Measurements from ENCODE around the gene SPATA46. TPM values are rescaled to one million over a fixed set of nuclear protein-coding genes. Genes with fewer than 3 reads are reported as not detected.

SPATA46 gene
- total and polyA plus RNA-seq, 2 experiments from 2014 or later, result not detected

DNA sequence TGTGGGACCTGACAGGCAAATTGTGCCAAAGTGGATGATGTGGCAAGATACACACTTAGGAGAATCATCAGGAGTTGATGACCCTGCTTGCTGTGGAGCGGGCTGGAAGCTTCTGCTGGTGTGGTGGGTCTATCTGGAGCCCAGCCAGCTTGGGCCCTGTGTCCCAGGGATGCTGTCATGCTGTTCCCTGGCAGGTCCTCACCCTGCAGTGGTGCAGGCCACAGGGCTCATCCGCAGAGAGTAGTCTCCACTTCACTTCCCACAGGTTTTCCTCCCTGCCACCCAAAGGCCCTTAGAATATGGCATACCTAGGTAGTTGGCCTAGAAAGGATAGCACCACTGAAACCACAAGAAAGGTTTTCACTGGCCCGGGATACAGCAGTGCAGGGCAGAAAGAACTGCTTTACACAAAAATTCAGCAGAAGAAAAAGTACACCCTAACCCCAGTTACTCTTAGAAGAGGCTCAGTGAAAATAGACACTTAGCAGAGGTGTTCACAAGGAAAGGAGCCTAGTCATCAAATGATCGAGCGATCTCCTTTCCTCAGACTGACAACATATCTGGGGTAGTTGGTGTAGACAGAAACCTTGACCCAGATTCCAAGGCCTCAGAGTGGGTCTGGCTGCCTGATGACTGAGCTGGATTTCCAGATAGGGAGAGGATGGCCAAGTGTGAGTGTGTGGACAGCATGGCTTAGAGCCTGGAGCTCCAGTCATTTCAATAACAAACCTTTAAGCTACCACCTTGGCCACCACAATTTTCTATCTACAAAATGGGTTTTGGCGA lies 3.6 kb upstream of the SPATA46 start:
- peaks cover 14% of the 10 kb centered on the region for H3K4me1 ChIP-seq (ENCODE audit: insufficient read depth)
- no peaks in the 10 kb centered on the region for H3K27me3 ChIP-seq
- H3K4me3 ChIP-seq, result no peak overlapping the region
- WGBS (ENCODE audit: low lambda C conversion rate, missing lambda C conversion rate), result 84% methylated on average over 6 of the region's 6 CpGs
- no peaks in the 10 kb centered on the region for H3K36me3 ChIP-seq (replicated peaks; ENCODE audit: insufficient read depth, low read depth)
- H3K9me2 ChIP-seq (replicated peaks; ENCODE audit: insufficient read depth), result no peaks in the 10 kb centered on the region
- no peaks in the 10 kb centered on the region for H3K79me2 ChIP-seq
- no peaks in the 10 kb centered on the region for H4K20me1 ChIP-seq (ENCODE audit: insufficient read depth, poor library complexity, severe bottlenecking)
- peak overlapping the region; percentile 88 for H3K27ac ChIP-seq
- DNase-seq (ENCODE audit: low spot score), result no peak
- H3K4me2 ChIP-seq, result no peak overlapping the region
- no peak overlapping the region for H2AFZ ChIP-seq
- TF ChIP-seq, protein P1, sequence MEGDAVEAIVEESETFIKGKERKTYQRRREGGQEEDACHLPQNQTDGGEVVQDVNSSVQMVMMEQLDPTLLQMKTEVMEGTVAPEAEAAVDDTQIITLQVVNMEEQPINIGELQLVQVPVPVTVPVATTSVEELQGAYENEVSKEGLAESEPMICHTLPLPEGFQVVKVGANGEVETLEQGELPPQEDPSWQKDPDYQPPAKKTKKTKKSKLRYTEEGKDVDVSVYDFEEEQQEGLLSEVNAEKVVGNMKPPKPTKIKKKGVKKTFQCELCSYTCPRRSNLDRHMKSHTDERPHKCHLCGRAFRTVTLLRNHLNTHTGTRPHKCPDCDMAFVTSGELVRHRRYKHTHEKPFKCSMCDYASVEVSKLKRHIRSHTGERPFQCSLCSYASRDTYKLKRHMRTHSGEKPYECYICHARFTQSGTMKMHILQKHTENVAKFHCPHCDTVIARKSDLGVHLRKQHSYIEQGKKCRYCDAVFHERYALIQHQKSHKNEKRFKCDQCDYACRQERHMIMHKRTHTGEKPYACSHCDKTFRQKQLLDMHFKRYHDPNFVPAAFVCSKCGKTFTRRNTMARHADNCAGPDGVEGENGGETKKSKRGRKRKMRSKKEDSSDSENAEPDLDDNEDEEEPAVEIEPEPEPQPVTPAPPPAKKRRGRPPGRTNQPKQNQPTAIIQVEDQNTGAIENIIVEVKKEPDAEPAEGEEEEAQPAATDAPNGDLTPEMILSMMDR (IDR thresholded peaks at IDR 0.05; ENCODE audit: poor library complexity), result no peak
- TF ChIP-seq EZH2phosphoT487 (IDR thresholded peaks at IDR 0.05; ENCODE audit: low read depth, severe bottlenecking, unreplicated experiment), result no peak
- no peaks in the 10 kb centered on the region for H3K9me3 ChIP-seq (ENCODE audit: low read depth)

DNA sequence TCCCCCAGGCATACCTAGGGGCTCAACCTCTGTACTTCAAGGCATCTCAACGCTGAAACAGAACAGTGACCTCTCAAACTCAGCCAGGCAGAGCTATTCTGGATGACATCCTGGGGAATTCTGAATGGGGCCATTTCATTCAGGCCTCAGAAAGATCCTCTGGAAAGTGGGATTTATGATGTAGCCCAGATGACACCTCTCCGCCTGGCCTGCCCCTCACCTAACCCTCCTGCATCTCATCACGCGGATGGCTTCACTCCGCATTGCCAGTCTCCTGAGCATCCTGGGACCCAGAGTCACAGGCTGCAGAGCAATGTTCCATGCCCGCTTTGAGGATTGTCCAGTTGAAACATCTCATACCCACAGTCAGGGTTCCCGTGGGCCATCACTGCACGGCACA lies 1.2 kb downstream of the SPATA46 start:
- 83% methylated on average over 8 of the region's 8 CpGs for WGBS (ENCODE audit: low lambda C conversion rate, missing lambda C conversion rate)
- H3K4me2 ChIP-seq, result no peak overlapping the region
- H3K79me2 ChIP-seq, result no peaks in the 10 kb centered on the region
- no peaks in the 10 kb centered on the region for H3K9me2 ChIP-seq (replicated peaks; ENCODE audit: insufficient read depth)
- H4K20me1 ChIP-seq (ENCODE audit: insufficient read depth, poor library complexity, severe bottlenecking), result no peaks in the 10 kb centered on the region
- no peak overlapping the region for H3K27ac ChIP-seq
- no peak overlapping the region for H3K4me3 ChIP-seq
- H3K4me1 ChIP-seq (ENCODE audit: insufficient read depth), result no peaks in the 10 kb centered on the region
- H3K27me3 ChIP-seq, result no peaks in the 10 kb centered on the region
- no peaks in the 10 kb centered on the region for H3K9me3 ChIP-seq (ENCODE audit: low read depth)
- no peak overlapping the region for H2AFZ ChIP-seq
- DNase-seq (ENCODE audit: low spot score), result no peak
- TF ChIP-seq EZH2 (IDR thresholded peaks at IDR 0.05; ENCODE audit: borderline replicate concordance), result no peak
- no peak for TF ChIP-seq EZH2phosphoT487 (IDR thresholded peaks at IDR 0.05; ENCODE audit: low read depth, severe bottlenecking, unreplicated experiment)
- TF ChIP-seq, protein P1 (IDR thresholded peaks at IDR 0.05; ENCODE audit: poor library complexity), result no peak
- H3K36me3 ChIP-seq (replicated peaks; ENCODE audit: insufficient read depth, low read depth), result no peaks in the 10 kb centered on the region

DNA sequence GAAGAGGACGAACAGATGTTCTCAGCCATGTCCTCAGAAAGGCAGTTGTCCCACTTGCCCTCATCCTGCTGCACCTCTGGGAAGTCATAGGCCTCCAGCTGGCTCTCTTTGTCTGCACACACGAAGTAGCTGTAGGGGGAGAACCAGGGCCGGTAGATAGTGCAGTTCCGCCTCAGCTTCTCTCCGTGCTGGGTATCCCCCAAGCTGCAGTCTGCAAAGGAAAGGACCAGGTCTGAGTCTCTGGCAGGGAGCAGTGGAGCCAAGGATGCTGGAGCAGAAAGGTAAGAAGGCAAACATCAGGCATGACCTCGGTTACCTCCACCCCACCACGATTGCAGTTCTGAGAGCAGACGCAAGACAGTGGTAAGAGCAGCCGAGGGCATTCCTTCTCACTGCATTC lies 2.2 kb downstream of the SPATA46 start:
- Histone ChIP-seq H3K79me2 (no peaks in the 10 kb centered on the region), H3K9me2 (replicated peaks; ENCODE audit: insufficient read depth) (no peaks in the 10 kb centered on the region), H2AFZ (no peak overlapping the region), H3K27ac (no peak overlapping the region), H3K4me1 (ENCODE audit: insufficient read depth) (no peaks in the 10 kb centered on the region), H3K9me3 (ENCODE audit: low read depth) (no peaks in the 10 kb centered on the region), H3K4me2 (no peak overlapping the region), H3K4me3 (no peak overlapping the region), H4K20me1 (ENCODE audit: insufficient read depth, poor library complexity, severe bottlenecking) (no peaks in the 10 kb centered on the region), H3K27me3 (no peaks in the 10 kb centered on the region), H3K36me3 (replicated peaks; ENCODE audit: insufficient read depth, low read depth) (no peaks in the 10 kb centered on the region)
- no peak for DNase-seq (ENCODE audit: low spot score)
- WGBS (ENCODE audit: low lambda C conversion rate, missing lambda C conversion rate), result 94% methylated on average over 9 of the region's 9 CpGs
- TF ChIP-seq EZH2phosphoT487 (IDR thresholded peaks at IDR 0.05; ENCODE audit: low read depth, severe bottlenecking, unreplicated experiment) (no peak), EZH2 (IDR thresholded peaks at IDR 0.05; ENCODE audit: borderline replicate concordance) (no peak)
- TF ChIP-seq, protein P1 (IDR thresholded peaks at IDR 0.05; ENCODE audit: poor library complexity), result no peak

All from hepatocyte (in vitro differentiated cells).